Fibroblast of skin of abdomen (primary cell): ENCODE results near the gene IPP.
"Not testable (repeated sequence)": the region's sequence is repeated elsewhere in the genome, so short reads cannot be mapped to it uniquely, and the experiment has no call there.

Source experiments
- DNase-seq: peaks from one replicate; pipeline ENCODE4 v3.0.0-alpha.2; 2013

Gene IPP

DNA sequence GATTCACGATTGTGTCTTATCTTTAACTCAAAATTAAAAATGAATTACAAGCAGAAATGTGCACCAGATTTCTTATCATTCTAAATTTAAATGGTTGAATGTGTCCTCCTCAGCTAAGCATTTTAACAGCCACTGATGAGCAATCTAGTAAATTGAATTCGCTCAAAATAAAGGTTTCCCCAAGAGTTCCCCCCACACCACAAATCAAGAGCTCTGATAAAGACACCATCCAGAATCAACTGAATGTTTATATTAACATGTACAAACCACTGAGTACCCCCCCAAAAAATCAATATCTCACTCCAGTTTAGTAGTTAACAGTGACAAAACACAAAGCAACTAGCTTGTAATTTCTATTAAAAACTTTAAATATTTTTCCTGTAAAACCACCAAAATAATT, 66.1 kb downstream of the IPP start:
- no peak for DNase-seq

DNA sequence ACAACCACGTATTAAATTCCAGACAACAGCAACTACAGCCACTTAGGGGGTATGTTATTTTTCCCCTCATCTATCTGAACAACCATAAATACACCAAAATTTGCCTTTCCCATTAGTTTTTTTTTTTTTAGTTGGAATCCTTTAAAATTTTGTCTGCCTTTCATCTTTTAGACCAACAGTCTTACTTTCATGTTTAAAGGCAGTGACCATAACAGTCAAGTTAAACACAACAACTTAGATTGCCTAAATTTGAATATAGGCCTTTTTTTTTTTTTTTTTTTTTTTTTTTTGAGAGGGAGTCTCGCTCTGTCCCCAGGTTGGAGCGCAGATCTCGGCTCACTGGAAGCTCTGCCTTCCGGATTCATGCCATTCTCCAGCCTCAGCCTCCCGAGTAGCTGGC, 67.5 kb downstream of the IPP start:
- no peak for DNase-seq

DNA sequence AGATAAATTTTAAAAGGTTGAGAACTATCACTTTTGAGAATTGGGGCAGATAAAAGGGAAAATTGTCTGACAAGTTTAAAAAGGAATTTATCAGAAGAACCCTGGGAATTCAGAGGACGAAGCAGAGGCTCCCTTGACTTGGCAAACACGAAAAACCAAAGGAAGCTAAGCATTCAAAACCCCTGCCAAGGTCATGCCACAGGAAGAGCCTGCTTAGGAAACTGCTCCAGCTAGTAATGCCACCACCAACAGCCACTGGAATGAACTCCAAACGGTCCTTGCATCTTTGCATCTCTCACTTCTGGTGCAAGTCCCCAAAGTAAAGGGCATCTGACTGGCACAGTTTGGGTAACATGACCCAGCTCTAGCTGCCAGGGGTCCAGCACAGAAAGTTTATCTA, 71.3 kb downstream of the IPP start:
- DNase-seq: no peak

DNA sequence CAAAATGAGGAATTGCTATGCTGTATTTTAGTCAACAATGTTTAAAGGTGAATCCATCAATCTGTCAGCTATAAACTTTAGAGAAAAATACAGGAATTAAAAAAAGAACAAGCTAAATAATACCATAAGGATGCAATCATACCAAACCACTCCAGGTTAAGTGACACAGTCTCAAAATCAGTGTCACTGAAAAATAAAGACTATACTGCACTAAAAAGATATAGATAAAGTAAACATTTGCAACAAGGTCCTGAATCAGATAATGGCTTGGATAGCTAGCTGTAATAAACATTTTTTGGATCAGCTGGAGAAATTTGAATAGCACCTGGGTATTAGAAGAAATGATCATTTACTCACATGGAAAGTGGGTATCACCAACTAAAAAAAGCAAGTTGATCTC, 72.0 kb downstream of the IPP start:
- no peak for DNase-seq

DNA sequence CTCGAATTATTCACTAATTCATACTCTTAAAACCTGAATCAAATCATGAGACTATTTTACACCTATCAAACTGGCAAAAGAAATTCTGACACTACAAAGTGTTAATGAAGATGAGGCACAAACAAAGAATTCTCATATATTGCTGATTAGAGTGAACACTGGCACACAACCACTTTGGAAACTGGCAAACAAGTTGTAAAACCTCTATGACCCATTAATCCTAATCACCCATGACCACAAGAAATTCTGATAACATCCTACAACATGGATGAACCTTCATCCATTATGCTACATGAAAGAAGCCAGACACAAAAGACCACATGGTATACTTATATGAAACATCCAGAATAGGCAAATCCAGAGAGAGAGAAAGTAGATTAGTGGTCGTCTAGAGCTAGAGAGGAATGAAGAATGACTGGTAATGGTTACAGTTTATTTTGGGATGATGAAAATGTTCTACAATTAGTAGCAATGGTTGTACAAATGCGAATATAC, 72.7 kb downstream of the IPP start:
- DNase-seq: no peak

DNA sequence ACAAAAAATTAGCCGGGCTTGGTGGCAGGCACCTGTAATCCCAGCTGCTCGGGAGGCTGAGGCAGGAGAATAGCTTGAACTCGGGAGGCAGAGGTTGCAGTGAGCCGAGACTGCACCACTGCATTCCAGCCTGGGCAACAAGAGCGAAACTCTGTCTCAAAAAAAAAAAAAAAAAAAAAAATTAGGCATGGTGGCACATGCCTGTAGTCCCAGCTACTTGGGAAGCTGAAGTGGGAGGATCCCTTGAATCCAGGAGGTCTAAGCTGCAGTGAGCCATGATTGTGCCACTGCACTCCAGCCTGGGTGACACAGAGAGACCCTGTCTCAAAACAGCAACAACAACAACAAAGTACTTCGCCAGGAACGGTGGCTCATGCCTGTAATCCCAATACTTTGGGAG, 73.9 kb downstream of the IPP start:
- DNase-seq: not testable (repeated sequence)

DNA sequence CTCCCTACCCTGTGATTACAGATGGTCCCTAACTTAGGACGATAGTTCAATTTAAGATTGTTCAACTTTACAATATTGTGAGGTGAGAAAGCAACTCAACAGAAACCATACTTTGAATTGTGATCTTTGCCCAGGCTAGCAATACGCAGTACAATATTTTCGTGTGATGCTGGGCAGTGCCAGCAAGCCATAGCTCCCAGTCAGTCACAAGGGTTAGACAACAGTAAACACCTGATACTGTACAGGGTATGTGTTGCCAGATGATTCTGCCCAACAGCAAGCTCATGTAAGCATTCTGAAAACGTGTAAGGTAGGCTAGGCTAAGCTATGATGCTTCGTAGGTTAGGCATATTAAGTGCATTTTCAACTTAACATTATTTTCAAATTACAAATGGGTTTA, 76.0 kb downstream of the IPP start:
- no peak for DNase-seq

DNA sequence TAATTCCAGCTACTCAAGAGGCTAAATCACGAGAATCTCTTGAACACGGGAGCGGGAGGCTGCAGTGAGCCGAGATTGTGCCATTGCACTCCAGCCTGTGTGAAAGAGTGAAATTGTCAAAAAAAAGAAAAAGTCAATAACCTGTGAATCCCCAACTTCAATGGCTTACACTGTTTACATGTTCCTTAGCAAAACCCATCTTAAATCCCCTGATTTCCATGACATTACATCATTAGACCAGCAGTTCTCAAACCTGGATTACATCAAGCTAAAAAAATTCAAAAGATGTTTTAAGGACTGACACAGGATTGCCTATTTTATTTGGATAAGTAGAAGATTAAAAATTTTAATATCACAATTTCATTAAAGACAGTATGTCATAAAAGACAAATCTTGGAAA, 76.5 kb downstream of the IPP start:
- peak; percentile 59 for DNase-seq

DNA sequence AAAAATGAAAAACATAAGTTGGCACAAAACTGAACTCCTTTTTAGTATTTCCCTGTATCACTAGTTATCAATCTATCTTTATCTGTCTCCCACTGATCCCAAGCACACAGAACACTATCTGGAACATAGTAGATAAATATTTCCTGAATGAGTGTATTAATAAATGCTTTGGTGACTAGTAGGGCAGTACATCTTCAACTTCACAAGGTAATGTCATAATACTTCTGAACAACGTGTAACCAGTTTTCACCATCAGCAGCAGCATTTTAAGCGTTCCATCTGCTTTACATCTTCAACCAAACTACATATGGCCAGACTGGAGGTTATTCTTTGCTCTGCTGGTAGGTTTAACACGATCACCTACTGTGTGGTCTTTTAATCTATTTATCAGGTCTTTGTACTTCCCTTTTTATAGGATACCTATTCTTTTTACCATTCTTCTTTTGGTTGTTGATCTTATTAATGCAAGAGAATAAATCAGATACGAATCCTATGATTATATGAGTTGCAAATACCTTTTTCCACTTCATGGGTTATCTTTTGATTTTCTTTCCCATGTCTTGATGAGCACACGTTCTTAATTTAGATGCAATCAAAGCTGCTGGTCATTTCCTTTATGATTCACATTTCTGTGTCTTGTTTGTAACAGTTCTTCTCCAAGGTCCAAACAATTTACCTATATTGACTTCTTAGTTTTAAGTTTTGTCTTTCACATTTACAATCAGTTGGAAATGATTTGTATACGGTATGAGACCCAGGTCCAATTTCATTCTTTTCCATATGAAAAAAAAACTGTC, 80.4 kb downstream of the IPP start:
- peak; percentile 56 for DNase-seq

DNA sequence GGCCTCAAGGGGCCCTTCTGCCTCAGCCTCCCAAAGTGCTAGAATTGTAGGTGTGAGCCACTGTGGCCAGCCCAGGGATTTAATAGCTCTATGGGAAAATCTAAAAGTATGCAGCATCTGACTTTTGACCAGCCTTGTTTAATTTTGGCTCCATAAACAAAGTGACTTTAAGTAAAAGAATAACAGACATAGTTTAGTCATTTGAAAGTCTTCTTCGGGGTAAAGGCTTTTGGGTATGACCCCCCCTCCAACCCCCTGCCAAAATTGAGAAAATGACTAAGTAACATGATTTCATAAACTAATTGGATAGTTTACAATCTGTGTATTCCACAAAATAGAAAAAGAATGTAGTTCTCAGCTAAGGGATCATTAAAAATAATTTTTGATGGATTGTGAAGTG, 81.1 kb downstream of the IPP start:
- no peak for DNase-seq

DNA sequence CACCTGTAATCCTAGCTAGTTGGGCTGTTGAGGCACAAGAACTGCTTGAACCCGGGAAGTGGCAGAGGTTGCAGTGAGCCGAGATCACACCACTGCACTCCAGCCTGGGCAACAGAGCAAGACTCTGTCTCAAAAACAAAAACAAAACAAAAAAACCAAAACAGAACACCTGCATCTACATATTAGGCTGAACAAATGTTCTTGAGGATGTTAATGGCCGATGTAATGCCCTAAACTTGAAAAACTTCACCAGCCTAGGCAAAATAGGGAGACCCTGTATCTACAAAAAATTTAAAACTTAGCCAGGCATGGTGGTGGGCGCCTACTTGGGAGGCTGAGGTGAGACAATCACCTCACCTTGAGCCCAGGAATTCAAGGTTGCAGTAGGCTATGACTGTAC, 81.9 kb downstream of the IPP start:
- no peak for DNase-seq

DNA sequence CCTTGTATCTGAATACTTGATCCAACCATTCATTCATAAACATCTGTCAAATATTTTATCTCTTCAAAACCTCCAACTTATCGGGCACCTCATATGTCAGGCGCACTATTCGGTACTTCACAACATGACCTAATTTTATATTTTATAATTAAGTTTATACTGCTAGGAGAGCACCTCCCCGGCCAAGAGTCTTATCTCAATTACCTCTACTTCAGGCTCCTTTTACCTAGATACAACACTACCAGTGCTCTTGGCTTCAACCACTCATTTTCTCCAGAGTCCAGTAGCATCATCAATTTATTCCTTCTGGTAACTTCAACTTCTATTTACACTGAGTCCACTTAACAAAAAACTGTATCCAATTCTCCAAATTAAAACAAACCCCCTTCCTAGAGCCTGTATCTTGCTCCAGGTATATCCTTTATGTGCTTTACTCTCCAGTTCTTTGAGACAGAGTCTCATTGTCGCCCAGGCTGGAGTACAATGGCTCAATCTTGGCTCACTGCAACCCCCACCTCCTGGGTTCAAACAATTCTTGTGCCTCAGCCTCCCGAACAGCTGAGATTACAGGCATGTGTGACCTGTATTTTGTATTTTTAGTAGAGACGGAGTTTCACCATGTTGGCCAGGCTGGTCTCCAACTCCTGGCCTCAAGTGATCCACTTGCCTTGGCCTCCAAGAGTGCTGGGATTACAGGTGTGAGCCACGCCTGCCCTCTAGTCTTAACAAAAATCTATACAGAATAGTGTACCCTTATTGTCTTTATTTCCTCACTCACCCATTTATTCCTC, 82.9 kb downstream of the IPP start:
- no peak for DNase-seq

DNA sequence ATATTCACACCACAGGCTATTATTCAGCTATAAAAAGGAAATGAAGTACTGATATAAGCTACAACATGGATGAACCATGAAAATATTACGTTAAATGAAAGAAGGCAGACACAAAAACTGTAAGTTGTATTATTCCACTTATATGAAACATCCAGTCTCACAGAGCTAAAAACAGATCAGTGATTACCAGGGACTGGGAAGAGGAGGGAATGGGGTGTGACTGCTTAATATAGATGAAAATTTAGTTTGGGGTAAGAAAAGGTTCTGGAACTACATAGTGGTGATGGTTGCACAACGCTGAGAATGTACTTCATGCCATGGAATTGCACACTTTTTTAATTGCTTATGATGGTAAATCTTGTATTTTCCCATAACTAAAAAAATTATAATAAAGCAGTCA, 83.6 kb downstream of the IPP start:
- no peak for DNase-seq

DNA sequence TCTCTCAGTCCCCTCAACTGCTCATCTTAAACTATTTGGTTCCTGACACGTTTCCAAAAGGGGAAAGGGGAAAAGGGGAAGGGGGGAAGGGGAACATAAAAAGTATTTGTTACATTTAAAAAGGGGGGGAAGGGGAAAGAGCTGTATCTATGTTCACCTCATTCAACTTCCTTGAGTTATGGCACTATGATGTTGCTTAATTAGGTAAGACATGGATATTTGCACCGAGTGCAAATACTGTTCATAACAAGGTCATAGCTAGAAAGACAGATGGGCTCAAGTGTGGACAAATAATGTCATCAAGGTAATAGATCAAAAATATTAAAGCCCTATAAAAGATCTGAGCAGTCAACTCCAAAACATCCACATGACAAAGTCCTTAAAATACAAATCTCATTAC, 90.1 kb downstream of the IPP start:
- no peak for DNase-seq

DNA sequence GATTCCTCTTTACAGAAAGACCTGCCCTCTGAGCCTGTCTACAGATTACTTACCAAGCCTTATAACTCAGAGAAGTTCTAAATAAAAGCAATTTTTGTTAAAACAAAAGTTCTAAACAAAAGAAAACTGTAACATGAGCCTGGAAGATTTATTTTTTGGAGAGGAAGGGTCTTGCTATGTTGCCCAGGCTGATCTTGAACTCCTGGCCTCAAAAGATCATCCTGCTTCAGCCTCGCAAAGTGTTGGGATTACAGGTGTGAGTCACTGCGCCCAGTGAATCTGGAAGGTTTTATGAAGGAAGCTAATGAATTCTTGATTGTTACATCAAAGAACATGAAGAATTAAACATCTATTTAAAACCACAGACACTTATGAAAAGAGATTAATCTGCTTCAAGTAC, 91.2 kb downstream of the IPP start:
- no peak for DNase-seq

DNA sequence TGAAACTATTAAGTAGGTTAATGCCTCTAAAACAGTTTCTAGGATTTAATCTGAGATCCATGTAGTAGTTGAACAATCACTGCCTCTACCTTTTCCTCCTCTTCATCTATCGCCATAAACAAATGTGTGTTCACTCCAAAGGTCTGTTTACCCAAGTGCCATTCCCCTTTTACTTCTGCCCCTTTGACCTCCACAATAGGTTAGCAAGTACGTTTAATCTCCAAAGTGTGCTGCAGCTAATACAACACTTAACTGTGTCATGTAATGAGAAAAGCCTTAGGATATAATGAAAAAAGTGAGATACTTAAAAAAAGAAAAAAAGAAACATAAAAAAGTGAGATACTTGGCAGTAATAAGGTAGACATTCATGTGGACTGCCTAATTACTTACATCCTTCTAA, 92.3 kb downstream of the IPP start:
- no peak for DNase-seq

DNA sequence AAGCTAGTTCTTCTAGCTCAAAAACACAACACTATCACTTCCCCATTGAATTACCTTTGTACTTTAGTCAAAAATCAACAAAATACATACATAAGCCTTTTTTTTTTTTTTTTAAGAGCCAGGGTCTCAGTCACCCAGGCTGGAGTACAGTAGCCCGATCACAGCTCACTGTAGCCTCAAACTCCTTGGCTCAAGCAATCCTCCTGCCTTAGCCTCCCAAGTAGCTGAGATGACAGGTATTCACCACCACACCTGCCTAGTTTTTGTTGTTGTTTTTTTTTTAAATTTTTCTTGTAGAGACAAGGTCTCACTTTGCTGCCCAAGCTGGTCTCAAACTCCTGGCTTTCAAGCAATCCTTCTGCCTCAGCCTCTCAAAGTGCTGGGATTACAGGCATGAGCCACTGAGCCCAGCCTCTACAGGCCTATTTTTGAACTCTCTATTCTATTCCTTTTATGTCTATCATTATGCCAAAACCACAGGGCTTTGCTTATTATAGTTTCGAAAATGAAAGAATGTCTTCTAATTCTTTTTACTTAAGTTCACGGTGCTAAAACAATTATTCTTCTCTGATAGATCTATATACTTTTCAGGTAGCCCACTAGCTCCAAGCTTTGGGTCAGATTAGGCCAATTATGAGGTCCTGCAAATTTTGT, 93.8 kb downstream of the IPP start:
- DNase-seq: no peak

DNA sequence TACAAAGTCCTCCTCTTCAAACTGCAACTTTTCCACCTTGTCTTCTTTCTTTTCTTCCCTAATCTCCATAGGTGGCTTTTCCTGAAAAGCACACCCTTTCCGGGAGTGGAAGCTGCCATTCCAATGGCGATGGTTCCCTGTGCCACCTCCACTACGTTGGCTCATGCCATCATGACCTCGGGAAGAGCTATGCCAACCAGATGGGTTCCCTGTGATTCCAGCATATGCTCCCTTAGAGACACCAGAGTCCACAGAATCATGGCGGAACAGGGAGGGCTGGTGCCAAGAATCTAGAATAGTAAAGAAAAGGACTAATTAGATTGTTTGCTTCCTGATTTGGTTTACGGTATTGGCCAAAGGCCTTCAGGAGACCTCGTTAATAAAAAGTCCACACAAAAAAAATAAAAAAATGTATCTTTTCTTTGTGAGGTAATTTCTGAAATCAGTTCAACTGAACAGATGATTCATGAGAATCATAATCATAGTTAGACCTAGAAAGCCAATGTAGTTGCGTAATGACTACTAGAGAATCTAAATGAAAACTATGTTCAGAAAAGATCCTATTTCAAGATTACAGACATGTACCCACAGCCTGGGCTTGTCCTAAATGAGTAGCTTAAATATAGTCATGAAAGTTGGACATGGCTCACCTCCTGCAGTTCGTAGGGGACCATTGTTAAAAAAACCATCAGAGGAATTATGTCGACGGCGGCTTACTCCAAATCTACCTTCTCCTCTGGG, 95.7 kb downstream of the IPP start:
- peak; percentile 13 for DNase-seq
